ENCODE data around the gene ABCB8. TPM values are rescaled to one million over a fixed set of nuclear protein-coding genes. Genes with fewer than 3 reads are reported as not detected.

The ABCB8 gene
- polyA plus RNA-seq, 1 of the 3 experiments (the other 2 are of a cell fraction) = 36.0 TPM

GRCh38 chr7:151064454-151064853 is 36.2 kb downstream of the ABCB8 start:
- no peaks in the 10 kb centered on the region for H3K9me3 ChIP-seq
- H3K36me3 ChIP-seq (replicated peaks in 1 of 2; ENCODE audit: control insufficient read depth in 1 of 2, insufficient read depth in 2 of 2, low read length in 1 of 2) = peaks cover 49 to 62% of the 10 kb centered on the region in 2 experiments
- H3K9me2 ChIP-seq = no peaks in the 10 kb centered on the region
- H3K4me1 ChIP-seq (ENCODE audit: control insufficient read depth in 1 of 2, insufficient read depth in 2 of 2, low read depth in 1 of 2, low read length in 1 of 2) = peaks cover 14 to 22% of the 10 kb centered on the region in 2 experiments; a peak in 3 of 4 replicates
- no peak for TF ChIP-seq RCOR1 (IDR thresholded peaks at IDR 0.05; ENCODE audit: low read length)
- TF ChIP-seq, protein P1, sequence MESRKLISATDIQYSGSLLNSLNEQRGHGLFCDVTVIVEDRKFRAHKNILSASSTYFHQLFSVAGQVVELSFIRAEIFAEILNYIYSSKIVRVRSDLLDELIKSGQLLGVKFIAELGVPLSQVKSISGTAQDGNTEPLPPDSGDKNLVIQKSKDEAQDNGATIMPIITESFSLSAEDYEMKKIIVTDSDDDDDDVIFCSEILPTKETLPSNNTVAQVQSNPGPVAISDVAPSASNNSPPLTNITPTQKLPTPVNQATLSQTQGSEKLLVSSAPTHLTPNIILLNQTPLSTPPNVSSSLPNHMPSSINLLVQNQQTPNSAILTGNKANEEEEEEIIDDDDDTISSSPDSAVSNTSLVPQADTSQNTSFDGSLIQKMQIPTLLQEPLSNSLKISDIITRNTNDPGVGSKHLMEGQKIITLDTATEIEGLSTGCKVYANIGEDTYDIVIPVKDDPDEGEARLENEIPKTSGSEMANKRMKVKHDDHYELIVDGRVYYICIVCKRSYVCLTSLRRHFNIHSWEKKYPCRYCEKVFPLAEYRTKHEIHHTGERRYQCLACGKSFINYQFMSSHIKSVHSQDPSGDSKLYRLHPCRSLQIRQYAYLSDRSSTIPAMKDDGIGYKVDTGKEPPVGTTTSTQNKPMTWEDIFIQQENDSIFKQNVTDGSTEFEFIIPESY (IDR thresholded peaks at IDR 0.05; ENCODE audit: borderline replicate concordance, low read depth) = no peak
- no peak for TF ChIP-seq MEF2A (IDR thresholded peaks at IDR 0.05; ENCODE audit: borderline replicate concordance, low read depth)
- H4K20me1 ChIP-seq (ENCODE audit: insufficient read depth) = peaks cover 40% of the 10 kb centered on the region
- peaks cover 74% of the 10 kb centered on the region for H3K79me2 ChIP-seq (ENCODE audit: insufficient read depth)
- H3K27ac ChIP-seq (ENCODE audit: low read depth in 2 of 2, low read length in 1 of 2) = no peak overlapping the region
- no peak overlapping the region for H3K4me3 ChIP-seq (ENCODE audit: low read depth in 2 of 2, low read length in 1 of 2)
- H2AFZ ChIP-seq (ENCODE audit: low read depth) = no peak overlapping the region
- no peaks in the 10 kb centered on the region for H3F3A ChIP-seq (replicated peaks; ENCODE audit: insufficient read depth)
- no peak overlapping the region for H3K9ac ChIP-seq
- DNase-seq = no peak
- H3K27me3 ChIP-seq (ENCODE audit: insufficient read depth) = no peaks in the 10 kb centered on the region
- H3K4me2 ChIP-seq = no peak overlapping the region
- WGBS (ENCODE audit: low lambda C conversion rate) = 95% methylated on average over 17 of the region's 18 CpGs
- CTCF ChIA-PET = interaction anchor here (1.3 to 12.2 kb wide), 7 partner anchors 11 to 46 kb away, joined by 3 to 126 read pairs (median 4); partner anchors contain the start of genes FASTK and TMUB1
- POLR2A ChIA-PET = no interaction called here

GRCh38 chr7:151064993-151065392 is 36.7 kb downstream of the ABCB8 start:
- H3K27ac ChIP-seq (ENCODE audit: low read depth in 2 of 2, low read length in 1 of 2) = no peak overlapping the region
- H3K79me2 ChIP-seq (ENCODE audit: insufficient read depth) = peaks cover 70% of the 10 kb centered on the region
- no peak overlapping the region for H3K4me2 ChIP-seq
- ChIA-PET CTCF (interaction anchor here (1.3 to 12.2 kb wide), 3 partner anchors 22 to 47 kb away, joined by 3 to 126 read pairs (median 4); no protein-coding TSS in a partner anchor), POLR2A (no interaction called here)
- no peaks in the 10 kb centered on the region for H3K9me2 ChIP-seq
- peaks cover 14 to 22% of the 10 kb centered on the region in 2 experiments; a peak in 3 of 4 replicates for H3K4me1 ChIP-seq (ENCODE audit: control insufficient read depth in 1 of 2, insufficient read depth in 2 of 2, low read depth in 1 of 2, low read length in 1 of 2)
- H4K20me1 ChIP-seq (ENCODE audit: insufficient read depth) = peaks cover 40% of the 10 kb centered on the region
- H3K36me3 ChIP-seq (replicated peaks in 1 of 2; ENCODE audit: control insufficient read depth in 1 of 2, insufficient read depth in 2 of 2, low read length in 1 of 2) = peaks cover 52 to 68% of the 10 kb centered on the region in 2 experiments
- no peak for DNase-seq
- H3K4me3 ChIP-seq (ENCODE audit: low read depth in 2 of 2, low read length in 1 of 2) = no peak overlapping the region
- no peak for TF ChIP-seq FOXJ3 (CRISPR knock-in tag; IDR thresholded peaks at IDR 0.05)
- TF ChIP-seq, protein P2, sequence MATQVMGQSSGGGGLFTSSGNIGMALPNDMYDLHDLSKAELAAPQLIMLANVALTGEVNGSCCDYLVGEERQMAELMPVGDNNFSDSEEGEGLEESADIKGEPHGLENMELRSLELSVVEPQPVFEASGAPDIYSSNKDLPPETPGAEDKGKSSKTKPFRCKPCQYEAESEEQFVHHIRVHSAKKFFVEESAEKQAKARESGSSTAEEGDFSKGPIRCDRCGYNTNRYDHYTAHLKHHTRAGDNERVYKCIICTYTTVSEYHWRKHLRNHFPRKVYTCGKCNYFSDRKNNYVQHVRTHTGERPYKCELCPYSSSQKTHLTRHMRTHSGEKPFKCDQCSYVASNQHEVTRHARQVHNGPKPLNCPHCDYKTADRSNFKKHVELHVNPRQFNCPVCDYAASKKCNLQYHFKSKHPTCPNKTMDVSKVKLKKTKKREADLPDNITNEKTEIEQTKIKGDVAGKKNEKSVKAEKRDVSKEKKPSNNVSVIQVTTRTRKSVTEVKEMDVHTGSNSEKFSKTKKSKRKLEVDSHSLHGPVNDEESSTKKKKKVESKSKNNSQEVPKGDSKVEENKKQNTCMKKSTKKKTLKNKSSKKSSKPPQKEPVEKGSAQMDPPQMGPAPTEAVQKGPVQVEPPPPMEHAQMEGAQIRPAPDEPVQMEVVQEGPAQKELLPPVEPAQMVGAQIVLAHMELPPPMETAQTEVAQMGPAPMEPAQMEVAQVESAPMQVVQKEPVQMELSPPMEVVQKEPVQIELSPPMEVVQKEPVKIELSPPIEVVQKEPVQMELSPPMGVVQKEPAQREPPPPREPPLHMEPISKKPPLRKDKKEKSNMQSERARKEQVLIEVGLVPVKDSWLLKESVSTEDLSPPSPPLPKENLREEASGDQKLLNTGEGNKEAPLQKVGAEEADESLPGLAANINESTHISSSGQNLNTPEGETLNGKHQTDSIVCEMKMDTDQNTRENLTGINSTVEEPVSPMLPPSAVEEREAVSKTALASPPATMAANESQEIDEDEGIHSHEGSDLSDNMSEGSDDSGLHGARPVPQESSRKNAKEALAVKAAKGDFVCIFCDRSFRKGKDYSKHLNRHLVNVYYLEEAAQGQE (IDR thresholded peaks at IDR 0.05; ENCODE audit: low read depth, low read length) = no peak
- no peak for TF ChIP-seq CHD2 (IDR thresholded peaks at IDR 0.05; ENCODE audit: low read length, partially characterized antibody)
- TF ChIP-seq RFX5 (IDR thresholded peaks at IDR 0.05; ENCODE audit: low read length) = no peak
- TF ChIP-seq, protein P3, sequence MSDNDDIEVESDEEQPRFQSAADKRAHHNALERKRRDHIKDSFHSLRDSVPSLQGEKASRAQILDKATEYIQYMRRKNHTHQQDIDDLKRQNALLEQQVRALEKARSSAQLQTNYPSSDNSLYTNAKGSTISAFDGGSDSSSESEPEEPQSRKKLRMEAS (IDR thresholded peaks at IDR 0.05; ENCODE audit: low read depth) = no peak
- no peak for TF ChIP-seq MXI1 (IDR thresholded peaks at IDR 0.05; ENCODE audit: low read depth, low read length)
- TF ChIP-seq, protein P1 (IDR thresholded peaks at IDR 0.05; ENCODE audit: borderline replicate concordance, low read depth) = no peak
- no peak for TF ChIP-seq TEAD4 (IDR thresholded peaks at IDR 0.05; ENCODE audit: borderline replicate concordance, insufficient read depth)
- TF ChIP-seq, protein P4, sequence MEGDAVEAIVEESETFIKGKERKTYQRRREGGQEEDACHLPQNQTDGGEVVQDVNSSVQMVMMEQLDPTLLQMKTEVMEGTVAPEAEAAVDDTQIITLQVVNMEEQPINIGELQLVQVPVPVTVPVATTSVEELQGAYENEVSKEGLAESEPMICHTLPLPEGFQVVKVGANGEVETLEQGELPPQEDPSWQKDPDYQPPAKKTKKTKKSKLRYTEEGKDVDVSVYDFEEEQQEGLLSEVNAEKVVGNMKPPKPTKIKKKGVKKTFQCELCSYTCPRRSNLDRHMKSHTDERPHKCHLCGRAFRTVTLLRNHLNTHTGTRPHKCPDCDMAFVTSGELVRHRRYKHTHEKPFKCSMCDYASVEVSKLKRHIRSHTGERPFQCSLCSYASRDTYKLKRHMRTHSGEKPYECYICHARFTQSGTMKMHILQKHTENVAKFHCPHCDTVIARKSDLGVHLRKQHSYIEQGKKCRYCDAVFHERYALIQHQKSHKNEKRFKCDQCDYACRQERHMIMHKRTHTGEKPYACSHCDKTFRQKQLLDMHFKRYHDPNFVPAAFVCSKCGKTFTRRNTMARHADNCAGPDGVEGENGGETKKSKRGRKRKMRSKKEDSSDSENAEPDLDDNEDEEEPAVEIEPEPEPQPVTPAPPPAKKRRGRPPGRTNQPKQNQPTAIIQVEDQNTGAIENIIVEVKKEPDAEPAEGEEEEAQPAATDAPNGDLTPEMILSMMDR (IDR thresholded peaks at IDR 0.05) = no peak
- no peak overlapping the region for H2AFZ ChIP-seq (ENCODE audit: low read depth)
- H3K27me3 ChIP-seq (ENCODE audit: insufficient read depth) = no peaks in the 10 kb centered on the region
- H3K9me3 ChIP-seq = no peaks in the 10 kb centered on the region
- H3K9ac ChIP-seq = no peak overlapping the region
- H3F3A ChIP-seq (replicated peaks; ENCODE audit: insufficient read depth) = no peaks in the 10 kb centered on the region
- WGBS (ENCODE audit: low lambda C conversion rate) = 92% methylated on average over 6 of the region's 6 CpGs

Measured in SK-N-SH (cell line).